ENCODE measurements around the gene ANGPTL5. TPM values are rescaled to one million over a fixed set of nuclear protein-coding genes. Genes with fewer than 3 reads are reported as not detected.

Gene ANGPTL5
- total and polyA plus RNA-seq, 12 donors: 0.09 to 1.3 (median 0.54) TPM

- intact Hi-C loops (cut with DNase I): no loop called here
- DNase-seq: no peak
- Histone ChIP-seq H3K36me3 (peaks cover 0 to 12% (median 0%) of the 10 kb centered on the region in 9 donors), H3K4me1 (no peaks in the 10 kb centered on the region), H3K27me3 (no peaks in the 10 kb centered on the region), H3K9me3 (no peaks in the 10 kb centered on the region), H3K4me3 (no peak overlapping the region), H3K27ac (no peak overlapping the region)
- 51 to 54% methylated on average over 1 of the region's 1 CpG for WGBS, 2 donors
- no peak for ATAC-seq
- TF ChIP-seq, protein P1, sequence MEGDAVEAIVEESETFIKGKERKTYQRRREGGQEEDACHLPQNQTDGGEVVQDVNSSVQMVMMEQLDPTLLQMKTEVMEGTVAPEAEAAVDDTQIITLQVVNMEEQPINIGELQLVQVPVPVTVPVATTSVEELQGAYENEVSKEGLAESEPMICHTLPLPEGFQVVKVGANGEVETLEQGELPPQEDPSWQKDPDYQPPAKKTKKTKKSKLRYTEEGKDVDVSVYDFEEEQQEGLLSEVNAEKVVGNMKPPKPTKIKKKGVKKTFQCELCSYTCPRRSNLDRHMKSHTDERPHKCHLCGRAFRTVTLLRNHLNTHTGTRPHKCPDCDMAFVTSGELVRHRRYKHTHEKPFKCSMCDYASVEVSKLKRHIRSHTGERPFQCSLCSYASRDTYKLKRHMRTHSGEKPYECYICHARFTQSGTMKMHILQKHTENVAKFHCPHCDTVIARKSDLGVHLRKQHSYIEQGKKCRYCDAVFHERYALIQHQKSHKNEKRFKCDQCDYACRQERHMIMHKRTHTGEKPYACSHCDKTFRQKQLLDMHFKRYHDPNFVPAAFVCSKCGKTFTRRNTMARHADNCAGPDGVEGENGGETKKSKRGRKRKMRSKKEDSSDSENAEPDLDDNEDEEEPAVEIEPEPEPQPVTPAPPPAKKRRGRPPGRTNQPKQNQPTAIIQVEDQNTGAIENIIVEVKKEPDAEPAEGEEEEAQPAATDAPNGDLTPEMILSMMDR (IDR thresholded peaks at IDR 0.05): no peak
These were observed 33.4 kb upstream of the ANGPTL5 start for GRCh38 chr11:101949680-101950220.

- Histone ChIP-seq H3K4me3 (no peak overlapping the region), H3K4me1 (no peaks in the 10 kb centered on the region), H3K27me3 (no peaks in the 10 kb centered on the region), H3K9me3 (no peaks in the 10 kb centered on the region), H3K27ac (no peak overlapping the region), H3K36me3 (peaks cover 0 to 12% (median 0%) of the 10 kb centered on the region in 9 donors)
- intact Hi-C loops (cut with DNase I): no loop called here
- DNase-seq (no peak), ATAC-seq (no peak)
- TF ChIP-seq, protein P1 (IDR thresholded peaks at IDR 0.05): no peak
- WGBS, 2 donors: 81 to 83% methylated on average over 4 of the region's 4 CpGs
These were observed 29.1 kb upstream of the ANGPTL5 start for GRCh38 chr11:101945448-101945847.

- H3K4me3 ChIP-seq: no peak overlapping the region
- TF ChIP-seq, protein P1 (IDR thresholded peaks at IDR 0.05): no peak
- intact Hi-C loops (cut with DNase I): no loop called here
- H3K27me3 ChIP-seq: no peaks in the 10 kb centered on the region
- peaks cover 0 to 12% (median 0%) of the 10 kb centered on the region in 9 donors for H3K36me3 ChIP-seq
- H3K9me3 ChIP-seq: no peaks in the 10 kb centered on the region
- no peak overlapping the region for H3K27ac ChIP-seq
- 90 to 93% methylated on average over 2 of the region's 2 CpGs for WGBS, 2 donors
- DNase-seq: no peak
- ATAC-seq: no peak
- no peaks in the 10 kb centered on the region for H3K4me1 ChIP-seq
These were observed 28.6 kb upstream of the ANGPTL5 start for GRCh38 chr11:101944923-101945322.

DNA sequence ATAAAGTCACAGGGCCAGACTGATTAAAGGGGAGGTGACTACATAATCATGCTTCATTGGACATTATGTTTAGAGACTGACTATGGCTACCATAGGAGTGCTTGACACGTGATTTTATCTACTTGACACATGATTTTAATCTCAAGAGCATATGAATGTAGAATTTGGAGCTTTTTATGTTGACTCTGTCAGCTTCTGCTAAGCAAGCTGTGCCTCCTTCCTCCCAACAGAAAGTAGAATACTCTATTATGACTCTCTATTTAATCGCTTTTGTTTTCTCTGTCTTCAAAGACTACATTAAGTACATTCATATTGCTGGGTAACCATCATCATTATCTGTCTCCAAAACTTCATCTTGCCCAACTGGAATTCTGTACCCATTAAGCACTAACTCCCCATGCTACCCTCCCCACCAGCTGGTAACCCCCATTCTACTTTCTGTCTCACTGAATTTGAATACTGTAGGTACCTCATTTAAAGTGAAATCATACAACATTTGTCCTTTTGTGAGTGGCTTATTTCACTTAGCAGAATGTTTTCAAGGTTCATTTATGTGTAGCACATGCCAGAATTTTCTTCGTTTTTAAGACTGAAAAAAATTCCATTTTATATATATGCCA, 24.7 kb upstream of the ANGPTL5 start:
- DNase-seq (no peak), ATAC-seq (no peak)
- Histone ChIP-seq H3K36me3 (peaks cover 0 to under 1% (median 0%) of the 10 kb centered on the region in 9 donors), H3K27ac (no peak overlapping the region), H3K4me3 (no peak overlapping the region), H3K9me3 (no peaks in the 10 kb centered on the region), H3K4me1 (no peaks in the 10 kb centered on the region), H3K27me3 (no peaks in the 10 kb centered on the region)
- intact Hi-C loops (cut with DNase I): no loop called here
- 75 to 78% methylated on average over 3 of the region's 3 CpGs for WGBS, 2 donors
- TF ChIP-seq, protein P1 (IDR thresholded peaks at IDR 0.05): no peak

Data from heart right ventricle (tissue), 16 donors.